Raji (cell line): ENCODE measurements around the gene USP28.

Experiments used
- POLR2A ChIP-seq: IDR thresholded peaks from 2 replicates; pipeline ENCODE4 v1.6.1; 2011; ENCODE audit warnings: low read depth, low read length, control low read depth; ENCODE audit not compliant: insufficient read depth

The USP28 gene

DNA sequence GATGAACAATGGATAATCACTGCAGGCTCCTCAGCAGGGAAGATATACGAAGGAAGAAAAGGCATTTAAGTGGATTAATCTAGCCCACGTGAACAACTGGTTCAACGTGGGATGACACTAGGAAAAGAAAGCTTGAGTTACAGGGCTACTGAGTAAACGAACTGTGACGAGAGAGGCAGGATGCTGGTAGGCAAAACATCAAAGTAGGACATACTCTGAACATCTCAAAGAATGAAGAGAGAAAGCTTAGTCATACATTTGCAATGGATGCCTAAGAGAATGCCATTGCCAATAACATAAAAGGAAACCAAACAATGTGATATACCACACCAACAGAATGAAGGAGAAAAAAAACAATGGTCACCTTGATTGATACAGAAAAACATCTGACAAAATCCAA is 12.9 kb downstream of the USP28 start:
- TF ChIP-seq POLR2A = no peak

DNA sequence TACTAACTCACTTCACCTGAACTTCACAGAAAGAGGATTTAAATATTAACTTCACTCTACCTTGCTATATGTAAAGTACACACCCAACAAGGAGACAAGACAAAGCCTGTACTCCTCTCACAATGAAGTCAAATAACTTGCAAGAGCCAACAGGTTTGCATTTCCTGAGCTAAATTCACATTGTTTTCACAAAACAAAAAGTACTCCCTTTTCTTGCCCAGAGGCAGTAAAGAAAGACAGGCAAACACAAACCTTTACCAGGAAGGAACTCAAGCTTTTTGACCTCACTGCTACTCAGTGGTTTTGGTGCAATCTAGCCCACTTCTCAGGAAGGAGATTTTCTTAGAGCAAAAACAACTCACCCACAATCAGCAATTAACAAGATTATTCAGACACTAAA is 15.7 kb downstream of the USP28 start:
- no peak for TF ChIP-seq POLR2A

DNA sequence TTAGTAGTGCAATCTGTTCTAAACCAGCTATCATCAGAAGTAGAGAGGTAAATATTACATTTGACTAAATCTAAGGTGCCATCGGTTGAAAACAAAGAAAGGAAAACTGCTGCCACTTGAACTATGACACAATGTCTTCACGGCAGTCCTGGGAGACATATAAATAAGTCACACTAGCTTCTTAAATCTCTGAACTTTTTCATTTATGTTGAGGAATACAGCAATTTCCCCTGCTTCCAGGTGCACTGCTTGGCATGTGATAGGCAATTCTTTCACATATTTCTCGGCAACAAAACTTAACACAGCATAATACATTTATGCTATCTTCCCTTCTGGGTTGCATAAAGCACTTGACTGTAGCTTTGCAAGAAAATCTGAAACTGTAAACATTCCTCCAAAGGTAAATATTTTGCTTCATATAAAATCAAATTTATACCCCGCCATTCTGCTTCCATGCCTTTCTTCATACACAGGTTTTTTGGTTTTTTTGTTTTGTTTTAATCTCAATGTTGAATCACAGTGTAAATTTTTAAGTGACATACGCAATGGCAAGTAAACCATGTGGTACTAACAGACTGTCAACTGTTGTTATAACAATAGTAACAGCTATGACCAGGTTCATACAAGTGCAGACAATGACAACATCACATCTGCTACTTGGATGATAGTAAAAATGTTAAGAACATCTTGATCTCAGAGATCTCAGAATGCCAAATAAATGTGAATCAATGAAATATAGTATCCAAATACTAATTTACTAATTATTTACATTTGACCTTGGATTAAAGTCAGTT is 18.2 kb downstream of the USP28 start:
- TF ChIP-seq POLR2A = no peak

DNA sequence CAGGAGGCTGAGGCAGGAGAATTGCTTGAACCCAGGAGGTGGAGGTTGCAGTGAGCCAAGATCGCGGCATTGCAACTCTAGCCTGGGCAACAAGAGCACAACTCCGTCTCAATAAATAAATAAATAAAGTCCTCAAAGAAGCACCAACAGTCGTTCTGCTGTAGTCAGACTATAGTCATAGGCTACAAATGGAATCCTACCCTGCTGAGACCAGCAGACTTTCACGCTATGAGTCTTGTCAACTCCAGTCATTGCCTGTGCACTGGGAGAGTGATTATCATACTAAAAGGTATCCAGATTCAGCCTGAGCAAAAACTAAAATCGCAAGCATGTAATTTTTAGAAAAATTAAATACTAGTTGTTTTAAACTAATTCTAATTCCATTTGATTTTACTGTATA is 19.6 kb downstream of the USP28 start:
- TF ChIP-seq POLR2A = no peak

DNA sequence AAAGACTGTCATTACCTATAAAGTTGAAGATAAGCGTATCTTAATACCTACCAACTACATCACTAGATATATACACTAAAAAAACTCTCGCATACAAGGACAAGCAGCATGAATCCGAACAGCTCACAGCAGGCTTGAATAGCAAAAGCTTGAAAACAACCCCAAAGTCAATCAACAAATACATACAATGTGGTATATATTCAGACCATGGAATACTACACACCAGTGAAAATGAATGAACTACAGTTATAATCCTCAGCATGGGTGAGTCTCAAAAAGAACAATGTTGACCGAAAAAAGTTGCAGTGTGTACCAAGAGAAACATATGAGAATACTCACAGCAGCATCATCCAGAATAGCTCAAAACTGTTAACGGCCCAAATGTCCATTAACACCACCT is 25.2 kb downstream of the USP28 start:
- TF ChIP-seq POLR2A = no peak

DNA sequence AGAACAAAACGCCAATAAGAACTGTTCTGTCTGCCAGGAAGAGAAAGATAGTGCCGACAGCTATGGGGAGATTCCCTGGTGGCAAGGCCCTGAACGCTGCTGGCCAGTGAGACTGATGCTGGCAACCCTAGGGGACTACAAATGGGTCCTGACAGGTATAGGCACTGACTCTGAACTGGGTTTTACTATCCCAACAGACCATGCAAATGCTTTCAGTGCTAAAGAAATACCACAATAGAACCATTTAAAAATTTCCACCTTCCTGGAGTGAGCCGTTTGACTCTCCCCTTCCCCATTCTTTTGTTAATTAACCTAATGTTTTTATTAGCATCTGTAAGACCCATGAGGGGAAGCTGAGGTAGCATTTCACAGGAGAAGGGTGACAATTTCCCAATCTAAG is 25.7 kb downstream of the USP28 start:
- TF ChIP-seq POLR2A = no peak

DNA sequence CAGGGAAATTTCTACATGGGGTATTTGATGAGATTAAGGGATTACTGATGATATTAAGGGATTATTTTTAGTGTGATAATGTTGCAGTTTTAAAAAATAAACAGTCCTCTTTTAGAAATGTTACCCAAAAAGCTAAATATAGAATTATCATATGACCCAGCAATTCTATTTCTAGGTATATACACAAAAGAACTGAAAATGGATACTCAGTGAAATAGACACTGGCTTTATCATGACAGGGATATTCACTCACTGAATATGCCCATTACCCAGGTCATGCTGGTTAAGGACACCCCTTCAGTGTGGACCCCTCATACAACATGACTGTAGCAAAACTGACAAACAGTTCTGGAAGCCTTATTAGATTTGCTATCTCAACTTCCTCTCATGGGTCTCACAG is 27.8 kb downstream of the USP28 start:
- TF ChIP-seq POLR2A = no peak

DNA sequence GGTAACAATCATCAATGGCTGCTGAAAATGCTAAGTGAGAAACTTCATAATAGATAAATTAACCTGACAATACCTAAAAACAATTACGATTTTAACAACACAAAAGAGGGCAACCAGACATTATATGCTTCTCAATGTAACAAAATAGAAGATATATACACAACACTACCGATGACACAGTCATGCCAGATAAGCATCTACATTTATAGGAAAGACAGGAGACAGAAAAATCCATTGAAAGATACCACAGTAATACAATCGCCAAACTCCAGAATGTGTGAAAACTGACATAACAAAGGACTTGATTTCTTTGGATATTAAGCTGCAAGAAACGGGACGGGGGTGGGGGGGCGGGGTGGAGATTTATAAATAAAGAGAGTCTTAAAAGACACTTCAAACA is 28.3 kb downstream of the USP28 start:
- no peak for TF ChIP-seq POLR2A

DNA sequence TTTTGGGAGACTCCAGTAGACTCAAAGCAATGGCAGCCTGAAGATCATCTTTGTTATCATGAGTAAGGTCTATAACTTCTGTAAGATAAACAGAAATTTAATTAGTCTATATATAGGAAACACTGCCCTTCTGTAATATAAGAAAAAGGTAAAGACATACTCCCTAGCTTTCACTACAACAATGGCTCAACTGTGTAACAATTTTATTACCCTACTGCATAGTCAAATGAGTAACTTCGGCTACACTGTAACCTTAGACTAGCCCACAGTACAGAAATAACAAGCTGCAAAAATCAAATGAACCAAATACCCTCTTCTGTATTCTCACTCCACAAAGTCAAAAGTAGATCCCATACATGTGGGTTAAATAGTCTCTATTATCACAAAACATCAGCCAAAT is 33.7 kb downstream of the USP28 start:
- no peak for TF ChIP-seq POLR2A

DNA sequence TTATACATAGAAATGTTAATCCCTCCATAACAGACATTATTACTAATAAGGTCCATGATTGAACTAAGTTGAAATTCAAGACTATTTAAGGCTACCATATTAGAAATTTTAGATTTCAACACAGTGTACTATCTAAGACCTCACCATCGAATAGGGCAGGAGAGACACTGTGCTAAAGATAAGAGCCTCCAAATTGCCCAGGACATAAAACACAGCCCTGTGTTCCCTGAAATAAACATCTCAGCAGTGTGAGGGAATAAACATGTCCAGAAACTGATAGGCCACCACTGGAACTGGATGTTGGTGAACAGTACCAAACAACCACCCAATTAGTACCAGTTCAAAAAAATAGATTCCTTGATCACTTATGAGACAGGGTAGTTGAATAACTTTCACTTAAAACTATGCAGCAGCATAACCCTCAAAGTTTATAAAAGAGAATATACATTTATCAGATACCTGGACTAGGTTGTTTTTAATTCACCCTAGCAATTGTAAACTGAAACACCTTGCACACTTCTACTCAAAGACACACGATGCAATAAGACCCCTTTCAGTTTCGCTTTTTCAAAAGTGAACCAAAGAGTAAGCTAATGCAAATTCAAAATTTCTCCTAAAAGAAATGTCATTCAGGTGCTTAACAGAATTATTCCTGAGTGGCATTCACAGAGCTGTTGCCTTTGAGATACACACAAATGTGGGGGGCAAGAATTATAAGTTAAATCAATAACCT is 34.3 kb downstream of the USP28 start:
- TF ChIP-seq POLR2A = no peak

DNA sequence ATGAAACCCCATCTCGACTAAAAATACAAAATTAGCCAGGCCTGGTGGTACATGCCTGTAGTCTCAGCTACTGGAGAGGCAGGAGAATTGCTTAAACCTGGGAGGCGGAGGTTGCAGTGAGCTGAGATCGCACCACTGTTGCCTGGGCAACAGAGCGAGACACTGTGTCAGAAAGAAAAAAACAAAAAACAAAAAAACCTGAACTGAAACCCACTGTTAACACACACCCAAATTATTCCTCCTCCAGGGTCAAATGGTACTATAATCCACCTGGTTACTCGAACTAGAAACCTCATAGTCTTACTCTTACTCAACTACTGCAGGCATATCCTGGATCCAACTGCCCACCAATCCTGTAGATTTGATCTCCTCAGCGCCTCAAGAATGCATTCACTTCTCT is 35.5 kb downstream of the USP28 start:
- TF ChIP-seq POLR2A = no peak

DNA sequence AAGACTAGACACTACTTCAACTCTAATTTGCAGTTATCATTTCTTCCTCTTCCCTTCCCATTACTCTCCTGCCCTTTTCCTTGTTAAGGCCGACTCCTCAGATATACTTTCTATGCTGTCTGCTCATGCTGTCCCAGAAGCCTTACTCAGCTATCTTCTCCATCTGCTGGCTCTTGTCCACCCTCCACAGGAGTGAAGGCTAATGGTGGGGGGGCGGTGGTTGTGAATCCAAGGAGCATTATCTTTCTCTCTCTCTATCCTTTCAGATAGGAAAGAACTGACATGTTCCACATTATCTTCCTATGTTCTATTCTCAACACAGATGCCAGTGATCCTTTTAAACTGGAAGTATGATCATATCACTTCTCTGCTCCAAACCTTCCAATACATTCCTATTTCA is 37.4 kb downstream of the USP28 start:
- no peak for TF ChIP-seq POLR2A

DNA sequence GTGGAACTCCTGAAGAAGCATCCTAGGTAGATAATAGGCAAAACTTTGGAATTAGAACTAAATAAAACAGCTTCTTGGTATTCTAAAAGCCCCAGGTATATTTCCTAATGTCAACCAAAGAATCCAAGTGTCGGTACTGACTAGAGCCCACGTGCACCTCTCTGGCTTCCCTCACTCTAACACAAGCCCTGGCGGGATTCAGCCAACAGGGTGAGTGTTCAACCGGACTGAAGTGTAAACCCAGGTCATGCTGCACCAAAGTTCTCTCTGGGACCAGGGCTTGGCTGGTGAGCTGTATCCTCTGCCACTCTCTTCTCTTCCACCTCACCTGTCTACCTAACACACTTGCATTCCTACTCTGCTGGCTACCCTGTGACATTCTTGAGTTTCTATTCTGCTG is 40.1 kb downstream of the USP28 start:
- TF ChIP-seq POLR2A = no peak

DNA sequence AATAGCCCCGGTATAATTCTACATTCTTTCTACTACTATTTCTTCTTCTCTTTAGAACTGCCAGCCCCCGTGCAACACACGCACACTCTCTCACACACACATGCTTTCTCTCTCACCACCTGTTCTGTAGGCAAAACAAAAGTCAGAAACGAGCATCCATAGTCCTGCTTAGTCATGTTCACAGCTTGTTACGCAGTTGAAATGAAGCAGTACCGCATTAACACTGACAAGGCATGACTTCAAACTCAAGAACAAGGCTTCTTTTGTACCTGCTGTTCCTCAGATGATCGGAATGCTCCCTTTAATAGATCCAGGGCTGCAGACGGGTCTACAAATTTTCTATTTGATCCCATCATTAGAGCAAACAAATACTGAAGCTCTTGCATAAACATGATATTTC is 42.2 kb downstream of the USP28 start:
- TF ChIP-seq POLR2A = no peak

DNA sequence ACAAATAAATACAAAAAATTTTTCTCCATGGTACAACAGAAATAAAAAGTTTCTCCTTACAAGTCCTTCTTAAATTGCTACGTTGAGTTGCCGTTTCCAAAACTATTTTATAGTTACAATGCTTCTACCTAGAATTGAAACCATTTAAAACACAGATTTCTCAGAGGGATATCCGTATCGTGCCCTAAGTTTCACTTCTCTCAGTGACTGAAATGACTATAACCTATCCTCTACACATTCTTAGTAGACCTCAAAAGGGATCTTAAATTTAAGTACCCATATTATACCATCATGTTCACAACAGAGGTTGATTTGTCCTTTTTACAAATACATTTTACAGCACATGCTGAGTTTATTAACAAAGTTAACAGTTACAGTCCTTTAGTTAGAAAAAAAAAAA is 44.1 kb downstream of the USP28 start:
- no peak for TF ChIP-seq POLR2A

DNA sequence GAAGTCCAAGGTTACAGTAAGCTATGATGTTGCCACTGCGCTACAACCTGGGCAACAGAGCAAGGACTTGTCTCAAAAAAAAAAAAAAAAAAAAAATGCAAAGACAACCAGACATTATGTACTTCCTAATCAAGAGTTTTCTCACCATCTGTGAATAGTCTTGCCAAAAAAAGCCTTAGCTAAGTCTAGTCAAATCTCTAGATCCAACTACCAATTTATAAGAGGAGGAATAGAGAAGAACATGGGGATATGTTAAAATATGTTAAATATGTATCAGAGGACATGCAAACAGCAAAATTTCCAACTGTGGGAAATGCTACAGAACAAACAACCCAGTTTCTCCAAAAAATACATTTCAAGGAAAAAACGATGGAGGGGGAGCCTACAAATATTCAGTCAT is 45.6 kb downstream of the USP28 start:
- no peak for TF ChIP-seq POLR2A

DNA sequence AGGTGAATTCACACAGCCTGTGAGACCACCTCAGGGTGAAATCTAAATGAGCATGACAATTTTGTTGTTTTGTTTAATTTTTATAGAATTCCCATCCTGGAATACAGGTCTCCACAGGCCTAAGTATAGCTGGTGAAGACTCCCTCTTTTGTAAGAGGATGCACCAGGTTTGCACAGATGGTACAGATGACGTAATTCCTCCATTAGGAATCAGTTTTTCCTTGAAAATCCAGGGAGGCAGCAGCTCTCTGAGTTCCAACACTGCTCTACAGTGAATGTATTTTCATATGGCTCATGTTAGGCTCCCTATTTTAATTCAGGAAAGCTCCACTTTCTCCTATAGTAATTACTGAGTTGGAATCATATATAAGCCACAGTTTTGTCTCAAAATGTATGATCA is 47.2 kb downstream of the USP28 start:
- TF ChIP-seq POLR2A = no peak
